Natural killer cell (primary cell): ENCODE results near the gene MAML3. TPM values are rescaled to one million over a fixed set of nuclear protein-coding genes. Genes with fewer than 3 reads are reported as not detected.

Experiments used
- ATAC-seq, 3 donors: fragments of 150-1000 bp in 2 of 3; fragments of 200-7000 bp in 1 of 3; cut with Tn5 transposase; 1 replicate in 1 of 3; 2 replicates in 2 of 3; pipeline ENCODE4 v1.10.0; 2021; ENCODE audit warnings: mild to moderate bottlenecking in 2 of 3, moderate library complexity in 2 of 3
- DNase-seq, 2 donors: peaks; one replicate each; pipeline versions ENCODE4 v3.0.0 to v3.0.0-alpha.2; 2013 to 2021; ENCODE audit warnings: mixed read lengths in 1 of 2
- H3K27ac ChIP-seq: one replicate; pipeline ENCODE4 v1.5.1; 2013; ENCODE audit warnings: mild to moderate bottlenecking, low read length
- H3K27me3 ChIP-seq: one replicate; pipeline ENCODE4 v1.6.1; 2013; ENCODE audit warnings: low read length; ENCODE audit not compliant: control insufficient read depth, insufficient read depth
- H3K36me3 ChIP-seq: one replicate; pipeline ENCODE4 v1.6.1; 2013; ENCODE audit warnings: low read length; ENCODE audit not compliant: control insufficient read depth, insufficient read depth
- H3K4me1 ChIP-seq: one replicate; pipeline ENCODE4 v1.6.1; 2013; ENCODE audit warnings: low read length; ENCODE audit not compliant: control insufficient read depth, insufficient read depth
- H3K4me3 ChIP-seq: one replicate; pipeline ENCODE4 v1.5.1; 2013; ENCODE audit warnings: low read length
- H3K9me3 ChIP-seq: one replicate; pipeline ENCODE4 v1.6.1; 2013; ENCODE audit warnings: low read length; ENCODE audit not compliant: control insufficient read depth, insufficient read depth
- H3K27ac Mint-ChIP-seq, 2 donors: one replicate each; pipeline ENCODE4 v1.8.0; 2022; ENCODE audit warnings: mild to moderate bottlenecking in 2 of 2, mixed read lengths in 2 of 2, moderate library complexity in 1 of 2
- H3K27me3 Mint-ChIP-seq, 2 donors: one replicate each; pipeline ENCODE4 v1.8.0; 2022; ENCODE audit warnings: low read depth in 2 of 2, mixed read lengths in 2 of 2
- H3K36me3 Mint-ChIP-seq: one replicate; pipeline ENCODE4 v1.8.0; 2022; ENCODE audit warnings: mixed read lengths
- H3K4me1 Mint-ChIP-seq, 2 donors: one replicate each; pipeline ENCODE4 v1.8.0; 2022; ENCODE audit warnings: mixed read lengths in 2 of 2
- H3K4me3 Mint-ChIP-seq: one replicate; pipeline ENCODE4 v1.8.0; 2022; ENCODE audit warnings: mild to moderate bottlenecking, moderate library complexity, mixed read lengths
- H3K9me3 Mint-ChIP-seq, 2 donors: one replicate each; pipeline ENCODE4 v1.8.0; 2022; ENCODE audit warnings: mixed read lengths in 2 of 2
- CTCF ChIP-seq: fragments of 200-600 bp; IDR thresholded peaks from one replicate; pipeline ENCODE4 v1.8.0; 2022; ENCODE audit warnings: antibody characterized with exemption
- WGBS: methylation state at CpG from one replicate; pipeline ENCODE4 v1.1.7; 2013; ENCODE audit warnings: missing lambda C conversion rate; ENCODE audit not compliant: insufficient coverage; 5-methylcytosine and 5-hydroxymethylcytosine counted together
- intact Hi-C: fragments of 100-400 bp; cut with micrococcal nuclease; formaldehyde crosslinking; loops from one replicate; pipeline ENCODE4 v1.14.2; 2022
- total RNA-seq, 4 donors: library from RNA; stranded (reverse); fragments of 120-200 nt in 1 of 4; gene quantifications; one replicate each; pipeline versions ENCODE4 v1.2.3 to v1.2.4, GENCODE V29; 2013 to 2022

Gene MAML3
- total RNA-seq, 3 donors from 2014 or later (not counting 1 experiment from before 2014, with no cell fraction given): 1.7 to 5.6 (median 2.8) TPM

- no peak overlapping the region for H3K27ac ChIP-seq
- intact Hi-C loops: loop anchor here (5.0 kb wide), 1 partner anchor 416 kb away; the partner anchor contains the start of gene MAML3
- no peaks in the 10 kb centered on the region for H3K36me3 ChIP-seq
- TF ChIP-seq CTCF: no peak
- no peaks in the 10 kb centered on the region for H3K27me3 ChIP-seq
- peaks cover 11 to 28% of the 10 kb centered on the region in 2 donors for H3K27me3 Mint-ChIP-seq
- peaks cover 9 to 11% of the 10 kb centered on the region in 2 donors for H3K4me1 Mint-ChIP-seq
- H3K36me3 Mint-ChIP-seq: no peaks in the 10 kb centered on the region
- WGBS: 91% methylated on average over 5 of the region's 5 CpGs
- no peaks in the 10 kb centered on the region for H3K9me3 Mint-ChIP-seq
- H3K4me3 ChIP-seq: no peak overlapping the region
- peak overlapping the region in 1 of 2 donors; percentile 11 for H3K27ac Mint-ChIP-seq
- H3K4me3 Mint-ChIP-seq: peak overlapping the region; percentile 73
- DNase-seq: no peak
- H3K4me1 ChIP-seq: peaks cover 14% of the 10 kb centered on the region
- ATAC-seq: no peak
- no peaks in the 10 kb centered on the region for H3K9me3 ChIP-seq
Measured at GRCh38 chr4:139736274-139736660, 417.7 kb downstream of the MAML3 start.

GRCh38 chr4:139735381-139736273 is 418.4 kb downstream of the MAML3 start:
- H3K4me1 ChIP-seq: peaks cover 14% of the 10 kb centered on the region
- 4% methylated on average over 57 of the region's 59 CpGs for WGBS

GRCh38 chr4:139734875-139735380 is 419.1 kb downstream of the MAML3 start:
- H3K9me3 Mint-ChIP-seq: no peaks in the 10 kb centered on the region
- intact Hi-C loops: loop anchor here (2.0 to 5.0 kb wide), 2 partner anchors 417 to 518 kb away; partner anchors contain the start of gene MAML3

More at GRCh38 chr4:139735381-139736273, 418.4 kb downstream of the MAML3 start:
- peak in 2 of 3 donors; percentile 6 to 10 for ATAC-seq
- H3K27me3 Mint-ChIP-seq: peaks cover 11 to 28% of the 10 kb centered on the region in 2 donors
- Histone ChIP-seq H3K9me3 (no peaks in the 10 kb centered on the region), H3K27me3 (no peaks in the 10 kb centered on the region), H3K36me3 (no peaks in the 10 kb centered on the region), H3K4me3 (peak overlapping the region; percentile 23), H3K27ac (no peak overlapping the region)
- H3K27ac Mint-ChIP-seq: peak overlapping the region in 1 of 2 donors; percentile 43
- no peaks in the 10 kb centered on the region for H3K36me3 Mint-ChIP-seq
- H3K4me1 Mint-ChIP-seq: peaks cover 9 to 11% of the 10 kb centered on the region in 2 donors
- DNase-seq: peak in 1 of 2 donors; percentile 12
- no peak for TF ChIP-seq CTCF
- intact Hi-C loops: loop anchor here (2.0 to 5.0 kb wide), 2 partner anchors 417 to 517 kb away; partner anchors contain the start of gene MAML3
- H3K9me3 Mint-ChIP-seq: no peaks in the 10 kb centered on the region
- peak overlapping the region; percentile 81 for H3K4me3 Mint-ChIP-seq

More at GRCh38 chr4:139734875-139735380, 419.1 kb downstream of the MAML3 start:
- H3K27me3 ChIP-seq: no peaks in the 10 kb centered on the region
- H3K4me3 ChIP-seq: peak overlapping the region; percentile 23
- no peaks in the 10 kb centered on the region for H3K36me3 Mint-ChIP-seq
- under 1% methylated on average over 40 of the region's 42 CpGs for WGBS
- H3K4me1 Mint-ChIP-seq: peaks cover 9 to 11% of the 10 kb centered on the region in 2 donors
- TF ChIP-seq CTCF: peak; percentile 62
- peak overlapping the region in 1 of 2 donors; percentile 43 for H3K27ac Mint-ChIP-seq
- DNase-seq: peak; percentile 61 to 63
- H3K4me1 ChIP-seq: peaks cover 14% of the 10 kb centered on the region
- no peaks in the 10 kb centered on the region for H3K36me3 ChIP-seq
- ATAC-seq: peak; percentile 87
- H3K9me3 ChIP-seq: no peaks in the 10 kb centered on the region
- H3K4me3 Mint-ChIP-seq: peak overlapping the region; percentile 81
- peaks cover 11 to 28% of the 10 kb centered on the region in 2 donors for H3K27me3 Mint-ChIP-seq
- H3K27ac ChIP-seq: no peak overlapping the region
